Chondrocyte (in vitro differentiated cells): Measurements from ENCODE around the gene PPFIBP2. TPM values are rescaled to one million over a fixed set of nuclear protein-coding genes. Genes with fewer than 3 reads are reported as not detected.

Source experiments
- DNase-seq: peaks from one replicate; pipeline ENCODE4 v3.0.0; 2021; ENCODE audit warnings: mixed read lengths, low spot score
- H3K27ac Mint-ChIP-seq: one replicate; pipeline ENCODE4 v1.8.0; 2021; ENCODE audit warnings: mild to moderate bottlenecking, moderate library complexity, mixed read lengths; ENCODE audit not compliant: unreplicated experiment
- H3K27me3 Mint-ChIP-seq: 2 replicates; pipeline ENCODE4 v1.8.0; 2021; ENCODE audit warnings: low read depth, mixed read lengths
- H3K36me3 Mint-ChIP-seq: 2 replicates; pipeline ENCODE4 v1.8.0; 2021; ENCODE audit warnings: low read depth, mixed read lengths
- H3K4me1 Mint-ChIP-seq: 2 replicates; pipeline ENCODE4 v1.8.0; 2021; ENCODE audit warnings: low read depth, mild to moderate bottlenecking, mixed read lengths
- H3K4me3 Mint-ChIP-seq: one replicate; pipeline ENCODE4 v1.8.0; 2021; ENCODE audit warnings: mild to moderate bottlenecking, moderate library complexity, mixed read lengths; ENCODE audit not compliant: unreplicated experiment
- H3K9me3 Mint-ChIP-seq: 2 replicates; pipeline ENCODE4 v1.8.0; 2021; ENCODE audit warnings: low read depth, mixed read lengths
- total RNA-seq: library from RNA; stranded (reverse); gene quantifications from 3 replicates; pipeline ENCODE4 v1.2.1, GENCODE V29; 2021
- TF ChIP-seq, protein P1 (sequence below): fragments of 200-600 bp; sonication (generic); IDR thresholded peaks from 2 replicates; pipeline ENCODE4 v1.5.0; 2021; ENCODE audit warnings: antibody characterized with exemption, mild to moderate bottlenecking, moderate library complexity

Gene PPFIBP2
- total RNA-seq, 1 donor from 2014 or later = 90.8 TPM

DNA sequence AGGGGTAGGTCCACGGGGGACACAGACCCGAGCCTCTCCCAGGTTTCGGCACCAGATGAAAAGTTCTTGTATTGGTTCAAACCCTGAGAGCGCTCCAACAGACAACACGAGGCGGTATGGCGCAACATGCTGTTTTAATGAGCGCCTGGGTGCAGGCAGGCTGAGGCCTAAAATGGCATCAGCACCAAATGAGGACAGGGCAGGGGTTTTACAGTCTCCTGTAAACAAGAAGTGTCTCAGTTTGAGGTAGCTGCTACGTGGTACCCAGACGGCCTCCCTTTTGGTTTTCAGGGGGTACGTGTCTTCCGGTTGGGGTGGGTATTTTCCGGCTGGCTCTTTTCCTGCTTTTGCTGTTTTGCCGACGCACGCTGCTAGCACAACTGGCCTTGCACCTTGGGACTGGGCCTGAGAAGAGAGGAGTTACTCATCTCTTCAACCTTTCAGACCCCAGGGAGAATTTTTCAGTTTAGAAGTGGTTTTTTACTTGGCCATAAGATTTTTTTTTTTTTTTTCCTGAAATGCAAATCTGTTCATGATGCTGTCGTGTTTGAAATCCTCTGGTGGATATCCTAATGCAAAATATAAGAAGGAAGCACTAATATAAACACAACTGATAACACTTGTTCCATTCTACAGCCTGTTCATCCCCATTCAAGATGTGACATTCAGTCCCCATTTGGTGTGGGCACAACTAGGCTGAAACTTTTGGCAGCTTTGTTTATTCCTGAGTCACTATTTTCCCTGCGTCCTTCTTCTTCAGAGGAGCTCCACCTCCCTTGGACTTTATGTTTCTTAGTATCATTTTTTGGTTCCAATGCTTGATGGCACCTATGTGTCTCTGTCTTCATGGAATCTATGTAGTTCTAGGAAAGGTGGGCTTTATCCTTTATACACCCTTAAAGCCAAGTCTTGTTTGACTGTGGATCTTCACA, 6.5 kb downstream of the PPFIBP2 start:
- Mint-ChIP-seq H3K9me3 (no peaks in the 10 kb centered on the region), H3K27me3 (peaks cover 3% of the 10 kb centered on the region), H3K4me1 (no peaks in the 10 kb centered on the region), H3K4me3 (no peak overlapping the region), H3K27ac (no peak overlapping the region), H3K36me3 (no peaks in the 10 kb centered on the region)
- DNase-seq = no peak
- TF ChIP-seq, protein P1, sequence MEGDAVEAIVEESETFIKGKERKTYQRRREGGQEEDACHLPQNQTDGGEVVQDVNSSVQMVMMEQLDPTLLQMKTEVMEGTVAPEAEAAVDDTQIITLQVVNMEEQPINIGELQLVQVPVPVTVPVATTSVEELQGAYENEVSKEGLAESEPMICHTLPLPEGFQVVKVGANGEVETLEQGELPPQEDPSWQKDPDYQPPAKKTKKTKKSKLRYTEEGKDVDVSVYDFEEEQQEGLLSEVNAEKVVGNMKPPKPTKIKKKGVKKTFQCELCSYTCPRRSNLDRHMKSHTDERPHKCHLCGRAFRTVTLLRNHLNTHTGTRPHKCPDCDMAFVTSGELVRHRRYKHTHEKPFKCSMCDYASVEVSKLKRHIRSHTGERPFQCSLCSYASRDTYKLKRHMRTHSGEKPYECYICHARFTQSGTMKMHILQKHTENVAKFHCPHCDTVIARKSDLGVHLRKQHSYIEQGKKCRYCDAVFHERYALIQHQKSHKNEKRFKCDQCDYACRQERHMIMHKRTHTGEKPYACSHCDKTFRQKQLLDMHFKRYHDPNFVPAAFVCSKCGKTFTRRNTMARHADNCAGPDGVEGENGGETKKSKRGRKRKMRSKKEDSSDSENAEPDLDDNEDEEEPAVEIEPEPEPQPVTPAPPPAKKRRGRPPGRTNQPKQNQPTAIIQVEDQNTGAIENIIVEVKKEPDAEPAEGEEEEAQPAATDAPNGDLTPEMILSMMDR = no peak

DNA sequence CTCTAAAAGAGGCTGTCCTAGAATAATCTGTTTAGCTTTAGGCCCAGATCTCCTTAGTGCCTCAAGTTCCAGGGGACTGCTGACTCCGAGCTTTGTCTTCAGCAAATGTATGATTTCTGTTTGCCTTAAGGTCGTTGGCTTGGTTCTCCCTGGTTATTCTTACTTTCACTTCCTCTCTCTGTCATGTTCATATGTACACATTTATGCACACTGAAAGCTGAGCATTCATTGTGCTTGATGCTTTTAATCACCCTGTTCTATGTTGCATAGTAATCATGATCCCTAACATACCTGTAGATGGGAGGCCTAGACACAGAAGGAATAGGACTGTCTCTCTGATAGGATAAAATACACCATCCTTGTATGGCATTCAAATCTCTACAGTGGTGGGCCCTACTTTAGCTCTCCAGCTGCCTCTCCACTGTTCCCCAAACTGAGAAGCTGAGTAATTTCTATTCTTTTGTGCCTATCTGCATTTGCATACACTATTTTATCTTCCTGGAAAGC, 7.2 kb downstream of the PPFIBP2 start:
- no peak for DNase-seq
- no peak overlapping the region for H3K27ac Mint-ChIP-seq
- H3K36me3 Mint-ChIP-seq = no peaks in the 10 kb centered on the region
- H3K4me1 Mint-ChIP-seq = no peaks in the 10 kb centered on the region
- H3K9me3 Mint-ChIP-seq = no peaks in the 10 kb centered on the region
- H3K27me3 Mint-ChIP-seq = peaks cover 2% of the 10 kb centered on the region
- TF ChIP-seq, protein P1 = no peak
- H3K4me3 Mint-ChIP-seq = no peak overlapping the region

DNA sequence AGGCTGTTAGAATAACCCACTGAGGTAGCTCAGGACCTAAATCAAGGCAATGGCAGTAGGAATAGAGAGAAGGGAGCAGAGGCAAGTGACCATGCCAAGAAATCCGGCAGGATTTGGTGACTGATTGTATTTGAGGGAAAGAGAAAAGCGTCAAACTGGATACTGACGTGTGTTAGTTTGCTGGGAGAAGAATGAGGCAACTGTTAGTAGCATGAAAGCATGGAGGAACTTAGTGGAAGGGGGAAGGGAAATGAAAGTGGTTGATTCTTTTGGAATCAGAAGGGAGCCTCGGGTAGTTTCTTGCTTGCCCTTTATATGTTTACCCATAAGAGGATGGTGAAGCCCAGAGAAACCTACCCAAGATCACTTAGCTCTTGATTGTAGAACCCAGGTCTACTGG, 8.3 kb downstream of the PPFIBP2 start:
- H3K4me3 Mint-ChIP-seq = no peak overlapping the region
- TF ChIP-seq, protein P1 = no peak
- H3K27me3 Mint-ChIP-seq = peaks cover 1% of the 10 kb centered on the region
- H3K4me1 Mint-ChIP-seq = no peaks in the 10 kb centered on the region
- no peaks in the 10 kb centered on the region for H3K9me3 Mint-ChIP-seq
- H3K27ac Mint-ChIP-seq = no peak overlapping the region
- DNase-seq = no peak
- H3K36me3 Mint-ChIP-seq = no peaks in the 10 kb centered on the region

DNA sequence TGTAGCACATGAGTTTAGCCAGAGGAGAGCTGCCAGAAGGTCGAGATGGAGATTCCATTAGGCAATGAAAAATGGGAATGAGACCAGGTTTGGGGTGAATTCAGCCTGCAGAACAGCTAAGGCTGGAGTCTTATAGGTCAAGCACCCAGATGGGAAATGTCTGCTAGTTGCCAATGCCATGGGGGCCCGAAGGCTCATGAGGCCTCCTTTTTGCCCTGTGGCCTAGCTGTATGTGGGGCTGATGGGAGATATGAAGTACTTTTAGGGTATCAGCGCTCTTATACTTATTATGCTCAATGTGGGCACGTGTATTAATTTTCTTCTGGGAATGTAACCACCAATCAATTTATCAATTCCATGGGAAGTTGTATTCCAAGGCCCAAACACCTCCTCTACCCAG, 8.7 kb downstream of the PPFIBP2 start:
- TF ChIP-seq, protein P1 = no peak
- H3K4me3 Mint-ChIP-seq = no peak overlapping the region
- no peaks in the 10 kb centered on the region for H3K36me3 Mint-ChIP-seq
- peaks cover 2% of the 10 kb centered on the region for H3K27me3 Mint-ChIP-seq
- H3K4me1 Mint-ChIP-seq = no peaks in the 10 kb centered on the region
- H3K27ac Mint-ChIP-seq = no peak overlapping the region
- DNase-seq = no peak
- H3K9me3 Mint-ChIP-seq = no peaks in the 10 kb centered on the region

GRCh38 chr11:7523416-7524210, 9.8 kb downstream of the PPFIBP2 start:
- no peak overlapping the region for H3K4me3 Mint-ChIP-seq
- H3K27ac Mint-ChIP-seq = no peak overlapping the region
- H3K4me1 Mint-ChIP-seq = no peaks in the 10 kb centered on the region
- H3K36me3 Mint-ChIP-seq = no peaks in the 10 kb centered on the region
- TF ChIP-seq, protein P1 = no peak
- no peak for DNase-seq
- H3K9me3 Mint-ChIP-seq = no peaks in the 10 kb centered on the region
- peaks cover 2% of the 10 kb centered on the region for H3K27me3 Mint-ChIP-seq
